ENCODE measurements around the gene PITPNM3. TPM values are rescaled to one million over a fixed set of nuclear protein-coding genes. Genes with fewer than 3 reads are reported as not detected.

Gene PITPNM3
- total RNA-seq, 1 donor from 2014 or later = 0.72 TPM

- DNase-seq (ENCODE audit: low spot score) = no peak
- H3K9me3 Mint-ChIP-seq (ENCODE audit: unreplicated experiment) = no peaks in the 10 kb centered on the region
- H3K4me3 Mint-ChIP-seq (ENCODE audit: unreplicated experiment) = no peak overlapping the region
- peaks cover 4% of the 10 kb centered on the region for H3K36me3 Mint-ChIP-seq (ENCODE audit: low read depth, unreplicated experiment)
- H3K27me3 Mint-ChIP-seq (ENCODE audit: unreplicated experiment) = peaks cover 8% of the 10 kb centered on the region
- no peak for TF ChIP-seq CTCF (IDR thresholded peaks at IDR 0.05; ENCODE audit: unreplicated experiment)
- no peak overlapping the region for H3K27ac Mint-ChIP-seq (ENCODE audit: unreplicated experiment)
- H3K4me1 Mint-ChIP-seq (ENCODE audit: unreplicated experiment) = peaks cover 4% of the 10 kb centered on the region
These were observed 85.4 kb downstream of the PITPNM3 start for GRCh38 chr17:6470751-6471521.

- DNase-seq (ENCODE audit: low spot score) = no peak
- peaks cover 13% of the 10 kb centered on the region for H3K27me3 Mint-ChIP-seq (ENCODE audit: unreplicated experiment)
- H3K4me1 Mint-ChIP-seq (ENCODE audit: unreplicated experiment) = peaks cover 6% of the 10 kb centered on the region
- H3K27ac Mint-ChIP-seq (ENCODE audit: unreplicated experiment) = no peak overlapping the region
- no peaks in the 10 kb centered on the region for H3K9me3 Mint-ChIP-seq (ENCODE audit: unreplicated experiment)
- no peak for TF ChIP-seq CTCF (IDR thresholded peaks at IDR 0.05; ENCODE audit: unreplicated experiment)
- H3K36me3 Mint-ChIP-seq (ENCODE audit: low read depth, unreplicated experiment) = peaks cover 4% of the 10 kb centered on the region
- no peak overlapping the region for H3K4me3 Mint-ChIP-seq (ENCODE audit: unreplicated experiment)
These were observed 86.1 kb downstream of the PITPNM3 start for GRCh38 chr17:6470146-6470718.

GRCh38 chr17:6468051-6468790 is 88.1 kb downstream of the PITPNM3 start:
- H3K4me3 Mint-ChIP-seq (ENCODE audit: unreplicated experiment) = no peak overlapping the region
- peaks cover 18% of the 10 kb centered on the region for H3K27me3 Mint-ChIP-seq (ENCODE audit: unreplicated experiment)
- DNase-seq (ENCODE audit: low spot score) = no peak
- peaks cover 4% of the 10 kb centered on the region for H3K36me3 Mint-ChIP-seq (ENCODE audit: low read depth, unreplicated experiment)
- H3K4me1 Mint-ChIP-seq (ENCODE audit: unreplicated experiment) = peaks cover 20% of the 10 kb centered on the region
- no peaks in the 10 kb centered on the region for H3K9me3 Mint-ChIP-seq (ENCODE audit: unreplicated experiment)
- no peak for TF ChIP-seq CTCF (IDR thresholded peaks at IDR 0.05; ENCODE audit: unreplicated experiment)
- no peak overlapping the region for H3K27ac Mint-ChIP-seq (ENCODE audit: unreplicated experiment)

- no peak for DNase-seq (ENCODE audit: low spot score)
- Mint-ChIP-seq H3K4me1 (ENCODE audit: unreplicated experiment) (peaks cover 22% of the 10 kb centered on the region), H3K9me3 (ENCODE audit: unreplicated experiment) (no peaks in the 10 kb centered on the region), H3K27ac (ENCODE audit: unreplicated experiment) (no peak overlapping the region), H3K36me3 (ENCODE audit: low read depth, unreplicated experiment) (peaks cover 4% of the 10 kb centered on the region), H3K4me3 (ENCODE audit: unreplicated experiment) (no peak overlapping the region), H3K27me3 (ENCODE audit: unreplicated experiment) (peaks cover 20% of the 10 kb centered on the region)
- TF ChIP-seq CTCF (IDR thresholded peaks at IDR 0.05; ENCODE audit: unreplicated experiment) = no peak
These were observed 88.8 kb downstream of the PITPNM3 start for GRCh38 chr17:6467567-6467966.

Data from endothelial cell (in vitro differentiated cells).